NB4 (cell line): ENCODE measurements around the gene ABT1.
A peak's percentile ranks its signal among the peaks of the same experiment; 100 is the strongest.

Experiments
- DNase-seq: peaks from one replicate; pipeline ENCODE4 v3.0.0; 2010; ENCODE audit warnings: low read depth
- H3K4me3 ChIP-seq: one replicate; pipeline ENCODE4 v1.5.1; 2011; ENCODE audit warnings: mild to moderate bottlenecking, low read depth, low read length, moderate library complexity
- MYC ChIP-seq: IDR thresholded peaks from 2 replicates; pipeline ENCODE4 v1.6.1; 2011; ENCODE audit warnings: low read depth, low read length
- POLR2A ChIP-seq: IDR thresholded peaks from 2 replicates; pipeline ENCODE4 v1.6.1; 2011; ENCODE audit warnings: mild to moderate bottlenecking; ENCODE audit not compliant: insufficient read length; ENCODE audit errors: extremely low read depth
- TF ChIP-seq, protein P1 (sequence below): IDR thresholded peaks from one replicate; pipeline ENCODE4 v1.5.1; 2012; ENCODE audit warnings: low read depth, low read length
- TF ChIP-seq, protein P2 (sequence below): IDR thresholded peaks from 2 replicates; pipeline ENCODE4 v1.6.1; 2011; ENCODE audit warnings: low read depth, low read length

The ABT1 gene

DNA sequence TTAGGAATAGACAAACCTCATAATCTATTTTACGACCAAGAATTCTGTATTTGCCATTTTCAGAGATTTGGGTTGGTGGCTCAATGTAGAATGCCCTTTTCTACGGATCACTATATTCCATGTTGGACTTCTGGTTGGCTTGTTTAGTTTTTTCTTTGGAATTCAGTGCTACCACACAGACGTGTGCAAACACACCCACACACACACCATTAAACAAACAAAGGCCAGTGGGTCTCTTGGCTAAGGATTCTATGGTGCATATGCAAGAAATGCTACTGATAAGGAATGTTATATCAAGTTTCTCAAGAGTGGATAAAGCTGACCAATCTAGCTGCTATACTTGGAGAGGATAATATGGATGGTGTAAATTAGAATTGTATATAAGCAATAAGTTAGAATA, 8.0 kb downstream of the ABT1 start:
- DNase-seq: no peak
- no peak overlapping the region for H3K4me3 ChIP-seq
- TF ChIP-seq, protein P1, sequence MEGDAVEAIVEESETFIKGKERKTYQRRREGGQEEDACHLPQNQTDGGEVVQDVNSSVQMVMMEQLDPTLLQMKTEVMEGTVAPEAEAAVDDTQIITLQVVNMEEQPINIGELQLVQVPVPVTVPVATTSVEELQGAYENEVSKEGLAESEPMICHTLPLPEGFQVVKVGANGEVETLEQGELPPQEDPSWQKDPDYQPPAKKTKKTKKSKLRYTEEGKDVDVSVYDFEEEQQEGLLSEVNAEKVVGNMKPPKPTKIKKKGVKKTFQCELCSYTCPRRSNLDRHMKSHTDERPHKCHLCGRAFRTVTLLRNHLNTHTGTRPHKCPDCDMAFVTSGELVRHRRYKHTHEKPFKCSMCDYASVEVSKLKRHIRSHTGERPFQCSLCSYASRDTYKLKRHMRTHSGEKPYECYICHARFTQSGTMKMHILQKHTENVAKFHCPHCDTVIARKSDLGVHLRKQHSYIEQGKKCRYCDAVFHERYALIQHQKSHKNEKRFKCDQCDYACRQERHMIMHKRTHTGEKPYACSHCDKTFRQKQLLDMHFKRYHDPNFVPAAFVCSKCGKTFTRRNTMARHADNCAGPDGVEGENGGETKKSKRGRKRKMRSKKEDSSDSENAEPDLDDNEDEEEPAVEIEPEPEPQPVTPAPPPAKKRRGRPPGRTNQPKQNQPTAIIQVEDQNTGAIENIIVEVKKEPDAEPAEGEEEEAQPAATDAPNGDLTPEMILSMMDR: no peak
- TF ChIP-seq MYC: no peak
- TF ChIP-seq, protein P2, sequence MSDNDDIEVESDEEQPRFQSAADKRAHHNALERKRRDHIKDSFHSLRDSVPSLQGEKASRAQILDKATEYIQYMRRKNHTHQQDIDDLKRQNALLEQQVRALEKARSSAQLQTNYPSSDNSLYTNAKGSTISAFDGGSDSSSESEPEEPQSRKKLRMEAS: no peak
- TF ChIP-seq POLR2A: no peak

DNA sequence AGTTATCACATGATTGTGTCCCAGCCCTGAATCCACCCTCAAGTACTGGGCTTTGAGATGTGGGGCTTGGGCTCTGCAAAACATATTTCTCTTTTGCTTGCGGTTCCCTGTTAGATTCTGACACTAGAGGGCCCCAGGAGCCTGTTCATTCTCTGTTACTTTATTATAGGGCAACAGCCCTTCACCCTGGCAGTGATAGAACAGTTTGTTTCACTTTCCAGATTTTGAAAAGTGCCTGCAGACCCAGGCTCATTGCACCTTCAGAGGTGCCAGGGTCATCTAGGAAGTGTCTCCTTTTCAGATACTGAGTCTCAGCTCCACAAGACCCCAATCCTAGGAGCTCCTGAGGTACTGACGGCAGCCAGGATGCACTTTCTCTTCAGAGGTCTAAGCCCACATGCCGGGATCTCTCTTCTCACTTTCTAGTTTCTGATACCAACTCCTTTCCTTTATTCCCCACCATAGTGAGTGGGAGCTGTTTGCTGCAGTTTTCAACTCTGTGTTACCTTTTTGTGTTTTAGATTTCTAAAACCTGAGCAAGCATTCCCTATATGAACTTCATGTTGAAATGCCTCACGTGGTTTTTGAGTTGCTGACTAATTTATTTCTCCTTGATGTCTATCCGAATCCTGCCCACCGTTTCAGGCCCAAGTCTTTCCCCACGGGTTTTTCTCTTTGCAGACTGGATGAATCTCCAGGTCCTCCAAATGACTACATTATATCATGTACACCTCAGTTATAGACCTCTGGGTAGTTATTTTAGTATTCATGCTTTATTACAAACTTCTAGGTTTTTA, 10.9 kb downstream of the ABT1 start:
- H3K4me3 ChIP-seq: no peak overlapping the region
- TF ChIP-seq MYC (no peak), POLR2A (no peak)
- TF ChIP-seq, protein P1: peak; percentile 69
- DNase-seq: peak; percentile 76

DNA sequence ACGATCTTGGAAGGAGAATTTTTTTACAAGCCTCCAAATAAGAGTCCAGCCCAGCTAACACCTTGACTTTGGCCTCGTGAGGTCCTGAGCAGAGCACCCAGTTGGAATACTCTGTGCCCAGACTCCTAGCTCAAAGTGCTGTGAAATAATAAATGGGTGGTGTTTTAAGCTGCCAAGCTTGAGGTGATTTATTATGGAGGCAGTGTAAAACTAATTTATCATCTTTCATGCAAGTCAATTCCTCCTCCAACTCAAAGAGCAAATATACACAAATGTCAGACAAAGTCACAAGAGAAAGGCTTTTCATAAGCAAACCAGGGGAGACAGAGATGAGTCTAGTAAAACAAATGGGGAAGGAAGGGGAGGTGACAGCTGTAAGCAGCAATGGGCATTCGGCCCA, 12.7 kb downstream of the ABT1 start:
- DNase-seq: no peak
- TF ChIP-seq MYC (no peak), POLR2A (no peak)
- TF ChIP-seq, protein P2: no peak
- TF ChIP-seq, protein P1: no peak
- H3K4me3 ChIP-seq: no peak overlapping the region

DNA sequence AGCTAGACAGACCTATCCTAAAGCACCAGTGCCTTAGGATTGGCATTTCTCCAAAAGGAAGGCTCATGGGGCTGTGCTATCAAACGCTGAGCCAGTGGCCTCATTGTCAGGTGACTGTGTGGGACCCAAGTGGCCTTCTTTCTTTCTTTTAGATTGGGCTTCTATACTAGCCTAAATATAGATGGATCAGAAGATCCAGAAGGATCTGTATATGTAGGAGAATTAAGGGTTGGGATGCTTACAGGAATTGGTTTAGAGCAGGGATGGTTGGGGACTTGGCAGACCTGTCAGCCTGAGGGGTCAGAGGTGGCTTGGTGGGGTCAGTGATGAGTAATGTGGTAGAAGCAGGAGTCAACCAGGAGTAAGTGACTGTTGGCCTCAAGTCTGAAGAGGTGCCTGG, 14.8 kb downstream of the ABT1 start:
- H3K4me3 ChIP-seq: no peak overlapping the region
- no peak for DNase-seq
- TF ChIP-seq MYC: no peak
- TF ChIP-seq, protein P2: no peak
- TF ChIP-seq, protein P1: no peak
- TF ChIP-seq POLR2A: no peak

DNA sequence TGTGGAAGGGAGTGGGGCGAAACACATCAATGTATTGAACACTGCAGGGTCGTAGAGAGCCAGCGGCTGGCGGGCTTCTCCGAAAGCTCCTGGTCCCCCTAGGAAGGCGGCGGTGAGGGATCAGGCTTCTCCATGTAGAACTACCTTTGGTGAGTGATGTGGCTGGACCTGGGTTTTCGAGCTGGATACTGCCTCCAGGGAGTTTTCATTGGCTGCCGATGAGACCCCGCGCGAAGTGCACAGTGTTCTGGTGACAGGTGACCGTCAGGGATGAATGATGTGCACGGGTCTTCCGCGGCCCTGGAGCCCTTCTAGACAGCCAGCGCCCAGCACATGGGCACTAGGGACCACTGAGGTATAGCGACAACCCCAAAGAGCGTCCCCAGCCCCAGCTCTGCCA, 16.4 kb downstream of the ABT1 start:
- H3K4me3 ChIP-seq: no peak overlapping the region
- TF ChIP-seq, protein P1: no peak
- TF ChIP-seq MYC (no peak), POLR2A (no peak)
- TF ChIP-seq, protein P2: no peak
- DNase-seq: no peak
